Stimulated activated CD4-positive, alpha-beta T cell treated with anti-CD3 and anti-CD28 coated beads, Interleukin-2, amount 100 ng/mL, for 48 hours (primary cell): ENCODE data around the gene RAP1A.
"Not testable (repeated sequence)": the region's sequence is repeated elsewhere in the genome, so short reads cannot be mapped to it uniquely, and the experiment has no call there.

Experiments
- DNase-seq, 2 donors: peaks; one replicate each; pipeline ENCODE4 v3.0.0-alpha.2; 2020

The RAP1A gene

GRCh38 chr1:111598544-111598943 lies 21.0 kb upstream of the RAP1A start:
- no peak for DNase-seq

GRCh38 chr1:111599781-111600693 lies 19.6 kb upstream of the RAP1A start:
- no peak for DNase-seq

DNA sequence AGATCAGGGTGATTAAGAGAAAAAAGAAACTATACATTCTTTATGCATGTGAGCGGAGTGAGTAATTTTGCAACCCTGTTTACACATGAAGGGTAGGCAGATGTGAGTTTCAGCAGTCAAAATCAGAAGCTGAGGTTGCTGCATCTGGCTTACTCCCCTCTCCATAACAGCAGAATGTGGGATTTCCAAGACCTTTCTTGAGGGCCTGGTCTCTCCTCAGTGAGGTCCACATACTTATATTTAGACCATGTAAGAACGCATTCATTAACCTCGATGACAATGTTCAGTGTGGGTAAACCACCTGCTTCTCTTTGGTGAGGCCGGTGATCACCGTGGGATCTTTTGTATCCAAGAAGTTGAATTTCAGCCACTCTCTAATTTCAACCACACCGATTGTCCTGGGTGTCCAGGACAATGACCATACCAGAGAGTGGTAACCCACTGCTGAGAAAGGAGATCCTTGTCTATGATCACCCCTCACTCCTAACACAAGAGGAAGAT lies 18.7 kb upstream of the RAP1A start:
- no peak for DNase-seq

- DNase-seq, result no peak
These were observed 17.3 kb upstream of the RAP1A start for GRCh38 chr1:111602302-111602701.

DNA sequence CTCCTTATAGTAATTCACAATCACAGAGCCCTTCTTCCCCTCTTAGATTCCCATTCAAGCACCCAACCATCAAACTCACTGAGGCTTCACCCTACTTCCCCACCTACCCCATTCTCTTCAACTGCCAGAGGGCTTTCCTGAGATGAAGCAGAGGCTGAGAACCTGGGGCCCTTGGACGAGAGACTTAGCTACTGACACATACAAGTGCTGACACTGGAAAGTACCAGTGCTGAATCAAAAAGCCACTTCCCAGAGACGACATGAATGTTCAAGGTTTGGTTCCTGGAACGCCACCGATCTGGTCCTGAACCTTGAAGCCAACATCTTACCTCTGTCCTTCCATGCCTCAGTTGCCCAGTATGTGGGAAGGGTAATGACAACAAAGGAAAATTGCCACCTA lies 16.6 kb upstream of the RAP1A start:
- DNase-seq, result no peak

GRCh38 chr1:111603979-111604378 lies 15.6 kb upstream of the RAP1A start:
- DNase-seq, result peak in 1 of 2 donors; percentile 67

DNA sequence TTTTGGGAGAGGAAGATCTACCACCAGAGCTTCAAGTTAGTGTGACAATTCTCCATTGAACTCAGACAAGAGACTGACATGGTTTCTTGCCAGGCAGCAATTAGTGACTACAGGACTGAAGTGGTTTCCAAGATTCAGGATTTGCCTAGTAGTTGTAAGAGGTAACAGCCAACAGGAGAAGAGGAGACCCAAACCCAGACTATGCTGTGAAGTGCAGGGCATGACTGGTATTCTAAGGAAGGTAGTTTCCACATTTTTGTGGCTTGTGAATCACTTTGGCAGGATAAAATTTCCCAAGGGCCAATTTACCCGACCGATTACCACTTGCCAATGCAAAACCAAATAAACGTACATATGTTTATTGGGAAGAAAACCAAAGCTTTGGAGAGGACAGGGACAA lies 14.7 kb upstream of the RAP1A start:
- no peak for DNase-seq

DNA sequence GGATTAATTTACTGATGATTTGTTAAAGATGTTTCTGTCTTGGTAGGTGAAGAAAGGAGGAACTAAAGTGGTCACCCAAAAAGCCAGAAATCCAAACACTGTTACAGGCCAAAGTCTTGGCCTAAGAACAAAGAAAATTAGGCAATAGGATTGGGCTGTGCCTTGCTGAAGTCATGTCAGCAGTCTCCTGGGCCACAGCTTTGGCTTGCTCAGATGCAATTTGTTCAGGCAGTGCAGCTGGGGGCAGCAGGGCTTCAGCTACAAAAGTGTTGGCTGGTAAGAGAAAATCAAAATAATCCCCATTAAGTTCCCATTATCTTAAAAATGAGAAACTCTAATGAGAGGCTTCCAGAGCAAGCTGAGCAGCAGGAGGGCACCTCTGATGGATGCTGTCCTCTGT lies 14.0 kb upstream of the RAP1A start:
- DNase-seq, result no peak

DNA sequence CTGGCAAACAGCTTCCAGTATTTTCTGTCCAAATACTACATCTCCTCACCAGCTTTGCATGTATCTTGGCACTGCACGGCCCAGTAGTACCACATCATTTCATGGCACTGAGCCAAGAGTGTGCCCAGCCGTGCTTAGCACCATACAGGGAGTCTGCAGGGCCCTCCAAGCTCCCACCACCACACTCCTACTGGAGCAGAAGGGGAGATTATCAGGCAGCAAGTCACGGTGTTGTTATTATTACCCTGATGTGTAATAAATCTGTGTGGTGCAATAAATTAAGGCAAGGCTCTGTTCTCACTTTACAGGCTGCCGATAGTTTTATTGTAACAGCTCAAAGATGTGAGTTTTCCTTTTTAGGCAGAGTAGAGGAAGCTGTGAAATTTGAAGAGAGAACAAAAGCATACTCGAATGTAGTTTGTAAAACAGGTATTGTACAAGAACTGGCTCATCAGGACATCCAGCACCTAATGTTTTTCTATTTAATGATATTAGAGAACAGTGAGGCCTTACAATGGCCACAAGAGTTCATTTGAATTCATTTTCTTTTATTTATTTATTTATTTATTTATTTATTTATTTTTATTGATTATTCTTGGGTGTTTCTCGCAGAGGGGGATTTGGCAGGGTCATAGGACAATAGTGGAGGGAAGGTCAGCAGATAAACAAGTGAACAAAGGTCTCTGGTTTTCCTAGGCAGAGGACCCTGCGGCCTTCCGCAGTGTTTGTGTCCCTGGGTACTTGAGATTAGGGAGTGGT lies 13.0 kb upstream of the RAP1A start:
- DNase-seq, result not testable (repeated sequence)

DNA sequence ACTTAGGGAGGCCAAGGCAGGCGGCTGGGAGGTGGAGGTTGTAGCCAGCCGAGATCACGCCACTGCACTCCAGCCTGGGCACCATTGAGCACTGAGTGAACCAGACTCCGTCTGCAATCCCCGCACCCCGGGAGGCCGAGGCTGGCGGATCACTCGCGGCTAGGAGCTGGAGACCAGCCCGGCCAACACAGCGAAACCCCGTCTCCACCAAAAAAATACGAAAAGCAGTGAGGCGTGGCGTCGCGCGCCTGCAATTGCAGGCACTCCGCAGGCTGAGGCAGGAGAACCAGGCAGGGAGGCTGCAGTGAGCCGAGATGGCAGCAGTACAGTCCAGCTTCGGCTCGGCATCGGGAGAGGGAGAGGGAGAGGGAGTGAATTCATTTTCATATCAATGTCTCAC lies 11.1 kb upstream of the RAP1A start:
- DNase-seq, result not testable (repeated sequence)

- DNase-seq, result no peak
These were observed 7.6 kb upstream of the RAP1A start for GRCh38 chr1:111611986-111612385.

- no peak for DNase-seq
These were observed 3.5 kb upstream of the RAP1A start for GRCh38 chr1:111615870-111616715.

- DNase-seq, result no peak
These were observed 1.5 kb upstream of the RAP1A start for GRCh38 chr1:111618081-111618480.

DNA sequence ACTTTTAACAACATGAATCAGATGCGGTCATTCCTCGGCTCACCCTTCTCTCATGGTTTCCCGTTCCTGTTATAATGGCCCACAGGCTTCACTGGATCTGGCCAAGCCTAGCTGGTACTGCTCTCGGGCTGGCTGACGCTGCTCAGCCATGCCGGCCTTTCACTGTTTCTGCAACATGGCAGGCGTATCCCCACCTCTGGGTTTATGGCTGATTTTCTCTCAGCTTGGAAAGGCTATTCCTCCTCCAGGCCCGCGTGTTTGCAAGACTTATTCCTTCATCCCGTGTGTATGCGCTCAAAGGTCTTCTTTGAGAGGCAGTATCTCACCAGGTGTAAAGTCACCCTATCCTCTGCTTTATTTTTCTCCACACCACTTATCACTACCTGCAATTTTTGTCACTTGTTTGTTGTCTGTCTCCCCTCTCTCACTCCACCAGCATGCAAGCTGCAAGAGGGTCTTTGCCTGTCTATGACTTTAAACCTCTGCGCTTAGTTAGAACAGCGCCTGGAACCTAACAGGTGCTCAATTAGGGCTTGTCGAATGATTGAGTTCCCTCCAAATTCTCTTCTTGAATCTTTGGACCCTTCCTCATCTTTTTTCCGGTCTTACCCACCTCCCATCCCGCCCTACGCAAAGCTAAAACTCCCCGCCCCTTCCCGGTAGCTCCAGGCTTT lies 491 bp upstream of the RAP1A start:
- no peak for DNase-seq

- no peak for DNase-seq
These were observed 917 bp downstream of the RAP1A start for GRCh38 chr1:111620441-111620971.

GRCh38 chr1:111621050-111621449 lies 1.5 kb downstream of the RAP1A start:
- no peak for DNase-seq

- DNase-seq, result no peak
These were observed 2.6 kb downstream of the RAP1A start for GRCh38 chr1:111622166-111622565.

DNA sequence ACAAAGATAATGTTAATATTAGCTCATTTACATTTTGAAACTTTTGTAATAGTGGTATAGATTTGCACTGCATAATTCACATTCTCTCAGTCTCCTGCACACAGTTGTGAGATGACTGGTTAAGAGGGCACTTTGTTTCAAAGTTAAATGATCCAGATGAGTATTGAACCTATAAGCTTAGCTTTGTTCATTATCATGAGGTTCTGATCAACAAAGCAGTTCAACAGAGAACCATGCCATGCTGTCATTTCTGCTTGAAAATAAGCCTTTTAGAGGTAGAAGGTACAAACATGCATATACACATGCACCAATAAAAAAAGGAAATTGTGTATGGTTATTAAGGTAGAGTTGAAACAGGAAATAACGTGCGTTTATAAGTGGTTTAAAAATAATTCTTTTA lies 4.8 kb downstream of the RAP1A start:
- no peak for DNase-seq

DNA sequence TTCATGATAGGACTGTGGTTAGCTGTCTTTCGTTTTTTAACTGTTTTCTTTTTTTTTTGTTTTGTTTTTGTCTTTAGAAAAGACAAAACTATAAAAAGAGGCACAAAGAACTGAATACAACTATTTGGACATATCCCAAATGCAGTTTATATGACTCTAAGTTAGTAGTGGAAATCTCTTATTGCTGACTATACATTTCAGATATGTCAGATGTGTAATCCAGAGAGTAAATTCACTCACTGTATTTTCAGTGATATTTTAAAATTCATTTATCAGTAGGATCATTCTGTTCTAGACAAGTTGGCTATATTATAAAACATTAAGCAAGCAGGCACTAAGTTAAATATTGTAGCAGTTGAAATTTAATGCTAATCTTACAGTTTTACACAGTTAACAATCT lies 5.7 kb downstream of the RAP1A start:
- DNase-seq, result no peak

DNA sequence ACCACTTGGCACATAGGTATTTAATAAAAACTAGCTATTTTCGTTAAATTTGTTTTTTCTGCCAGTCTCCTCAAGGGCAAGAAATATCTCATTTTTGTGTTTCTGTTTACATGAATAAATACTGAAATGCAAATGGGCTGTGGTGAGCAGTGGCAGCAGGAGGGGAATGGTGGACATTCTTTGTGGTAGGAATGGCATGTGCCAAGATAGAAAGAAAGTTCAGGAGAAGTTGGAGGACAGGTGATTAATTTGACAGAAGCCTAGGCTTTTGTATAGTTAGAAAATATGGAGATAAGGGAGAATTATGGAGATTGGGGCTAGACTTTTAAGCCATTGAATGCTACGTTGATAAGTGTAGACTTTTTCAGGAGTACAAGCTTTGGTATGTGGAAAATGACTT lies 8.6 kb downstream of the RAP1A start:
- no peak for DNase-seq

- DNase-seq, result no peak
These were observed 9.8 kb downstream of the RAP1A start for GRCh38 chr1:111629190-111629954.
